ENCODE results near the gene TRPM3.
A peak's percentile ranks its signal among the peaks of the same experiment; 100 is the strongest.

Gene TRPM3

DNA sequence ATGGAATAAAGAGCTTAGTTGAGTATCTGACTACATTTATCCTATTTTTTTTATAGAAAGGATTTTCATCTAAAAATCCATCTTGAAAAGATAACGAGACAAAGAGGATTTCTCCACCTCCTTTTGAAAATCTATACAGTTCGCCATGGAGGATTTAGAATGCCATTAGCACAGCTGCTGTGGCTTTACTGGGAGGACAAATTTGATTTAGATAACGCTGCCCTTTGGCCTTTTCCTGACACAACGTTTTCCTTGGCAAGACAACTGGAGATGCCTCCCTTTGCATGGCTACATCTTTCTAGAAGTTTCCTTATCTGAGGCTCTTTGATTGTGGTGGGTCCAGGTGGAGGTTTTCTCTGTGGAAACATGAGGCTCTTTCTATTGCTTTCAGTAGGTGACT, 560.3 kb downstream of the TRPM3 start:
- no peak overlapping the region for H3K4me2 ChIP-seq (ENCODE audit: low read length)
- no peaks in the 10 kb centered on the region for H3K9me3 ChIP-seq (replicated peaks; ENCODE audit: low read length)
- H3K27me3 ChIP-seq (ENCODE audit: control insufficient read depth, insufficient read depth, low read length) = no peaks in the 10 kb centered on the region
- H3K9ac ChIP-seq (ENCODE audit: low read depth, low read length) = no peak overlapping the region
- no peak overlapping the region for H3K4me3 ChIP-seq (ENCODE audit: low read length)
- H3K36me3 ChIP-seq (ENCODE audit: insufficient read depth, low read length) = no peaks in the 10 kb centered on the region
- peaks cover 7% of the 10 kb centered on the region for H3K4me1 ChIP-seq (ENCODE audit: control insufficient read depth, insufficient read depth, low read length)

DNA sequence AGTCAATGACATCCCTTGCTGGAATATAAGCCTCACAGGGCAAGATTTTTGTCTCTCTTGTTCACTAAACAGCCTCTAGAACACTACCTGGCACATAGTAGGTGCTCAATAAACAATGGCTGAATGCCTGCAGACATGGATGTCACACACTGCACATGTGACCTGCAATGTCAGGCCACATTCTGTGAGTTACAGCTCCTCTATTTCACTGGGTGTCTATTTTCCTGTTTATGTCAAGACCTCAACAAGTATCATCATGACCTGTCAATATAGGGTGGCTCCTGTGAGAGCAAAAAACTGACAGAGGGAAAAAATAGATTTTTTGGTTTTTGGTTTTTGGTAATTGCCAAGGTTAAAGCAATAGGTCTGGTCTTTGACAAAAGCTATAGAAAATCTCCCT, 562.3 kb downstream of the TRPM3 start:
- no peaks in the 10 kb centered on the region for H3K36me3 ChIP-seq (ENCODE audit: insufficient read depth, low read length)

DNA sequence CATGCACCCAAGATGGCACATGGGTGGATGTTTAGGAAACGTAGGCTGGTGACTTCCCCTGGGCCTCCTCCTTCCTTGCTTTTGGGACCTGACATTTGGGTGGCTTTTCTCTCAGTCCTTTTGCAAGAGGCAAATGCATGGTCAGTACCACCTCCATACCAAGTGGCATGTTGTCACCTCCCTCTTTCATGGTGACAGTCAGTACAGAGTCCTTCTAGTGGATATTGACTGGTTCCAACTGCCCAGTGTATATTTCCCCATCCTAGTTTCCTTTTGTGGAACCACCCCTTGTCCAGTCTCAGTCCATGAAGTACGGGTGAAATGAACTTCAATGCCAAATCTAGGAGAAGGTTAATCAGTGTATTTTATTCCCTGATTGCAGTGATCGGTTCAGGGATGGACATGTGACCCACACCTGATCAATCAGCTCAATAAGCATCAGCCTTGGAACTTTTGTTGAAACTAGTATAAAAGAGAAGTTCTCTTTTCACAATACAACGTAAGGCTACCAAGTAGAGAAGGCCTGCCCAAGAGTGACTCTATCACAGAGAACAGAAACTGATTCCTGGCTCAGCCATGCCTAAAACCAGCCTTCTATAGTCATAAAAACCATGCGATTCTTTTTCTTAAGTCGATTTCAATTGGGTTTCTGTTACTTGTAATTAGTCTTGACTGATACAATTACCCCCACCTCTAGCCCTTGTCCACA, 563.6 kb downstream of the TRPM3 start:
- Histone ChIP-seq H3K9ac (ENCODE audit: low read depth, low read length) (no peak overlapping the region), H3K9me3 (replicated peaks; ENCODE audit: low read length) (no peaks in the 10 kb centered on the region), H3K27me3 (ENCODE audit: control insufficient read depth, insufficient read depth, low read length) (no peaks in the 10 kb centered on the region), H3K4me3 (ENCODE audit: low read length) (no peak overlapping the region), H3K36me3 (ENCODE audit: insufficient read depth, low read length) (no peaks in the 10 kb centered on the region), H3K4me2 (ENCODE audit: low read length) (no peak overlapping the region), H3K4me1 (ENCODE audit: control insufficient read depth, insufficient read depth, low read length) (peaks cover 17% of the 10 kb centered on the region)

More for the DNA sequence above, 562.3 kb downstream of the TRPM3 start:
- Histone ChIP-seq H3K4me2 (ENCODE audit: low read length) (no peak overlapping the region), H3K4me1 (ENCODE audit: control insufficient read depth, insufficient read depth, low read length) (peaks cover 15% of the 10 kb centered on the region), H3K27me3 (ENCODE audit: control insufficient read depth, insufficient read depth, low read length) (no peaks in the 10 kb centered on the region), H3K9ac (ENCODE audit: low read depth, low read length) (no peak overlapping the region), H3K9me3 (replicated peaks; ENCODE audit: low read length) (no peaks in the 10 kb centered on the region), H3K4me3 (ENCODE audit: low read length) (no peak overlapping the region)

DNA sequence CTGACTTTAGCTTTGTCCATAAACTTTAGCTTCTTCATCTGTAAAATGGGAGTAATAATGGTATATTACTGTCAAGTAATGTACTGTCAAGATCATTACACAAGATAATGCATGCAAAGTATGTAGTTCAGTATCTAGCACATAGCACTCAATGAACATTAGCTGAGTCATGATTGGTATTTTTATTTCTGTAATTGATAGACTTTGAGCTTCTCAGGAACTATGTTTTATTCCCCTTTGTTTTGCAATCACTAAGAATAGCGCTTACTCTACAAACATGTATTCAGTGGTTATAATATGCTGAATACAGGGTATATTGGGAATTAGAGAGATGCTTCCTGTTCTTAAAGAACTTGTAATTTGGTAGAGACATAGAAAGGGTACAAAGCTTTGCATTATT, 564.6 kb downstream of the TRPM3 start:
- Histone ChIP-seq H3K9ac (ENCODE audit: low read depth, low read length) (no peak overlapping the region), H3K4me2 (ENCODE audit: low read length) (no peak overlapping the region)

DNA sequence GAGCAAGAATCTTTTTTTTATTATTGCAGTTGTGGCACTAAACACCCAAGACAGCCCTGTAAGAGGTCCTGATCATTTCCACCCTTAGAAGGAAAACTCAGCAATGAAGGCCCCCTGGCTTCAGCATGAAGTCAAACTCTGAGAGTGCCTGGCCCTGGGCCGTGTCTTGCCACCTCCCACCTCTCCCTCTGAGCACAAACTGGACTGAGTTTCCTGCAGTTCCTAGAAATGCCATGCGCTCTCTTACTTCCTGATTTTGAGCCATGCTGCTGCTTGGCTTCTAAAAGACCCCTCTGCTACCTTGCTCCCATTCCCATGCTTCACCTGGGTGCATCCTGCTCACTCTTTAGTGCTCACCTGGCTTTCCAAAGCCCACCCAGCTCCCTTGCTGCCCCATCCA, 566.5 kb downstream of the TRPM3 start:
- no peak overlapping the region for H3K9ac ChIP-seq (ENCODE audit: low read depth, low read length)
- H3K9me3 ChIP-seq (replicated peaks; ENCODE audit: low read length) = no peaks in the 10 kb centered on the region
- H3K4me2 ChIP-seq (ENCODE audit: low read length) = no peak overlapping the region

More for the DNA sequence above, 564.6 kb downstream of the TRPM3 start:
- Histone ChIP-seq H3K4me1 (ENCODE audit: control insufficient read depth, insufficient read depth, low read length) (peaks cover 17% of the 10 kb centered on the region), H3K4me3 (ENCODE audit: low read length) (no peak overlapping the region), H3K36me3 (ENCODE audit: insufficient read depth, low read length) (no peaks in the 10 kb centered on the region), H3K9me3 (replicated peaks; ENCODE audit: low read length) (no peaks in the 10 kb centered on the region), H3K27me3 (ENCODE audit: control insufficient read depth, insufficient read depth, low read length) (no peaks in the 10 kb centered on the region)

DNA sequence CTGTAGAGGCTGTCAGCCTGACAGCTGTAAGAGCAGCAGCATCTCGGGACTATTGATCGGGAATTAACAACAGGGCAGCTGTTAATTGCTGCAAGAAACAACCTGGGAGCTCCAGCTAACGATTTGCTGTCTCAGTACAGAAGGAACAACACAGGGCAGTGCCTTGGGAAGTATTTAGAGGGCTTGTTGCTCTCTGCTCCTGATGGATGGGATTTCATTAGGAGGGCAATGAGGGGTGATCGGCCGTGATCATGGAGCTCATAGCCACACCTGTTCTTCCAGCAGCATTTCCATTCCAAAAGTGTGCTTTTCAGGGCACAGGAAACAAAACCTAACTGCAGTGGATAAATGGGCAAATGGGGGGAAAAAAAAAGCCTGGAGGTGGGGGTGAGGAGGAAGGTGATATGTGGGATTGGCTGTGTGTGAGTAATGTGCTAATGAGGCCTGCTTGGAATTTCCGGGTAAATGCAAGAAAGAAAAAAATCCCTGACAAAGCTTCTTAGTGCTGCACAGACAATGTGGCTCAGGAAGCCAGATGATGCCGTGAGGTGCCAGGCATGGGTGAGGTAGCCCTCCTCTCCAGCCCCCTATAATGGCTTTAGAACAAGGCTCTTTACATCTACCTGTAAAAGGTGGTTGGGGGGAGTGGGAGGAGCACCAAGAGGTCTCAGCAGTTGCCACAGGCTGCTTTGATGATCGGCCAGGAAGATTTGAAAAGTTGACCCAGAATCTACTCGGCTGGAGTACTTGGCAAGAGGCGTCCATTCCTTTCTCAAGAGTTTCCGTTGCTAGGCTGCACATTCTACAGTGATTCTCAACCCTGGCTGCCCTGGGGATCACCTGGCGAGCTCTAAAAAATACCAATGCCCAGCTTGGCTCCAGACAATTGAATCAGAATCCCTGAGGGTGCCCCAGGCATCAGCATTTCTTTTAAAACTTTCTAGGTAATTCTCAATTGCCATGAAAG, 567.4 kb downstream of the TRPM3 start:
- no peaks in the 10 kb centered on the region for H3K27me3 ChIP-seq (ENCODE audit: control insufficient read depth, insufficient read depth, low read length)
- H3K4me1 ChIP-seq (ENCODE audit: control insufficient read depth, insufficient read depth, low read length) = peaks cover 17% of the 10 kb centered on the region
- no peak overlapping the region for H3K9ac ChIP-seq (ENCODE audit: low read depth, low read length)
- peak overlapping the region; percentile 69 for H3K4me2 ChIP-seq (ENCODE audit: low read length)
- no peaks in the 10 kb centered on the region for H3K36me3 ChIP-seq (ENCODE audit: insufficient read depth, low read length)
- H3K4me3 ChIP-seq (ENCODE audit: low read length) = no peak overlapping the region
- H3K9me3 ChIP-seq (replicated peaks; ENCODE audit: low read length) = no peaks in the 10 kb centered on the region

More for the DNA sequence above, 566.5 kb downstream of the TRPM3 start:
- Histone ChIP-seq H3K27me3 (ENCODE audit: control insufficient read depth, insufficient read depth, low read length) (no peaks in the 10 kb centered on the region), H3K4me1 (ENCODE audit: control insufficient read depth, insufficient read depth, low read length) (peaks cover 17% of the 10 kb centered on the region), H3K36me3 (ENCODE audit: insufficient read depth, low read length) (no peaks in the 10 kb centered on the region), H3K4me3 (ENCODE audit: low read length) (no peak overlapping the region)

DNA sequence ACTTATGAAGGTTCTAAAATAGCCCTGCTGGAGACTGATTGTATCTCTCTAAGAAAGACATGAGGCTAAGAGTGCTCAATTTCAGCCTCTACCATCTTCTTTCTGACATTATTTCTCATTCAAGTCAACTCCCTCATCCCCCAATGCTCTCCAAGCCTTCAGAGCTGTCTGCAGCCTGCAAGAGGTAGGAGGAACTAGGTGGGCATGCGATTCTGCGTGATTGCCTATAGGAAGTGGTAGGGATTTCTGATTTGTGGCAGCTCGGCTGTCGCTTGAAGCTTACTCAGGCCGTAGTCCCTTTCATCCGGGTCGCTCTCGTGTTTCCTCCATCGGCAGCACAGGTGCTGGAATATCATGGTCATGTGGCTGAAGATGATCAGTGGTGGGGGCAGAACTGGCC, 568.9 kb downstream of the TRPM3 start:
- H3K27me3 ChIP-seq (ENCODE audit: control insufficient read depth, insufficient read depth, low read length) = no peaks in the 10 kb centered on the region
- H3K4me2 ChIP-seq (ENCODE audit: low read length) = no peak overlapping the region
- no peak overlapping the region for H3K4me3 ChIP-seq (ENCODE audit: low read length)
- H3K9ac ChIP-seq (ENCODE audit: low read depth, low read length) = no peak overlapping the region
- H3K9me3 ChIP-seq (replicated peaks; ENCODE audit: low read length) = no peaks in the 10 kb centered on the region
- H3K4me1 ChIP-seq (ENCODE audit: control insufficient read depth, insufficient read depth, low read length) = peaks cover 17% of the 10 kb centered on the region
- H3K36me3 ChIP-seq (ENCODE audit: insufficient read depth, low read length) = no peaks in the 10 kb centered on the region

DNA sequence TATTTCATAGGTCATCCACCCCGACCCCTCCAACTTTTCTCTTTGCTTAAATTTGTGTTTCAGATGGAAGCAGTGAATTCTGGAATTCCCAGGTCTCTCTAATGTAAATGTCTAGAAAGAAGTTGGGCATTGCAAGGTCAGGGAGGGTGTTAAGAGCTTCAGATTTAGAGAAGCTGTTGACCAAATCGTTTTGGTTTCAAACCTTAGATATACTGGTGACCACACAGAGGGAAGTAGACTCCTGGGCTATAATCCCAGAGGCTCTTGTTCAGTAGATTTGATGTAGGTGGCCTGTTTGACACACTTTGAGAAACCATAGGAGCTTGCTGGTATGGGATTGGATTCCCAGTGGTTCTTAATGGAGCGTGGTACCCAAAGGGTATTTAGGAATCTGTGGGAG, 569.6 kb downstream of the TRPM3 start:
- H3K4me2 ChIP-seq (ENCODE audit: low read length) = no peak overlapping the region
- no peaks in the 10 kb centered on the region for H3K9me3 ChIP-seq (replicated peaks; ENCODE audit: low read length)
- no peaks in the 10 kb centered on the region for H3K27me3 ChIP-seq (ENCODE audit: control insufficient read depth, insufficient read depth, low read length)
- H3K4me3 ChIP-seq (ENCODE audit: low read length) = no peak overlapping the region
- H3K4me1 ChIP-seq (ENCODE audit: control insufficient read depth, insufficient read depth, low read length) = peaks cover 14% of the 10 kb centered on the region
- H3K9ac ChIP-seq (ENCODE audit: low read depth, low read length) = no peak overlapping the region
- no peaks in the 10 kb centered on the region for H3K36me3 ChIP-seq (ENCODE audit: insufficient read depth, low read length)

DNA sequence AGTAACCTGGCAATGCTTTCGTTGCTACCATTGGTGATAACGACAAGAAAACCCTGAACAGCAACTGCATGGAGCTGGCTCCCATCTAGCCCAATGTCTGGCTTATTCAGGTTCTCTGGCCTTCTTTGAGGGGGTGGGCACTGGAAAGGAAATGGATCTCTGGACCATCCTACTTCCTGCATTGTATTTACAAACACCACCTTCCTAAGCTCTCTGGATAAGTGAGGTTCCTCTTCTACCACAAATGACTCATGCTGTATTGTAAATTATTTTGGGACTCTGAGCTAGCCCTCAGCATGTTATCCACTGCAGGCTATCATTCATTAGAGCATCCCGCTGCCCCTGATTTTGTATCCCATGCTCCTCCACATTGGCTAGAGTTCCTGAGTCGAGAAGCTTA, 570.0 kb downstream of the TRPM3 start:
- no peak overlapping the region for H3K4me2 ChIP-seq (ENCODE audit: low read length)
- H3K9me3 ChIP-seq (replicated peaks; ENCODE audit: low read length) = no peaks in the 10 kb centered on the region
- H3K27me3 ChIP-seq (ENCODE audit: control insufficient read depth, insufficient read depth, low read length) = no peaks in the 10 kb centered on the region
- no peak overlapping the region for H3K9ac ChIP-seq (ENCODE audit: low read depth, low read length)
- H3K4me1 ChIP-seq (ENCODE audit: control insufficient read depth, insufficient read depth, low read length) = peaks cover 13% of the 10 kb centered on the region
- H3K4me3 ChIP-seq (ENCODE audit: low read length) = no peak overlapping the region
- no peaks in the 10 kb centered on the region for H3K36me3 ChIP-seq (ENCODE audit: insufficient read depth, low read length)

DNA sequence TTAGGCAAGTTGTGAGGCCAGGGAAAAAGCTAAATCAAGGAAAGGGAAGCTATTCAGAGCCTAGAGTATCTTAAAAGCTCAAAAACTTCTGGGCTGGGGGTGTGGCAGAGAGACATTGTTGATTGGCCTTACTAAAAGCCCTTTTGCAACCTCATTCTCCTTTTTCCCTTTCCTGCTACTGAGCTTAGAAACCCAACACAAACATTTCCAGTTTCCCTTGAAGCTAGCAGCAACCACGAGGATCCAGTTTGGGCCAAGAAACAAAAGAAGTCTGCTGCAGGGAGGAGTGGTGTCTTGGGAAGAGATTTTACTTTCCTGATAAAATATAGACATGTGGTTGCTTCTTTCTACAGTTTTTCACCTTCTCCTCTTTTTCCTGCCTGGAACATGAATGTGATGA, 571.5 kb downstream of the TRPM3 start:
- H3K4me3 ChIP-seq (ENCODE audit: low read length) = no peak overlapping the region
- H3K4me2 ChIP-seq (ENCODE audit: low read length) = no peak overlapping the region
- no peaks in the 10 kb centered on the region for H3K36me3 ChIP-seq (ENCODE audit: insufficient read depth, low read length)
- peaks cover 13% of the 10 kb centered on the region for H3K4me1 ChIP-seq (ENCODE audit: control insufficient read depth, insufficient read depth, low read length)
- H3K27me3 ChIP-seq (ENCODE audit: control insufficient read depth, insufficient read depth, low read length) = no peaks in the 10 kb centered on the region
- no peaks in the 10 kb centered on the region for H3K9me3 ChIP-seq (replicated peaks; ENCODE audit: low read length)
- no peak overlapping the region for H3K9ac ChIP-seq (ENCODE audit: low read depth, low read length)

DNA sequence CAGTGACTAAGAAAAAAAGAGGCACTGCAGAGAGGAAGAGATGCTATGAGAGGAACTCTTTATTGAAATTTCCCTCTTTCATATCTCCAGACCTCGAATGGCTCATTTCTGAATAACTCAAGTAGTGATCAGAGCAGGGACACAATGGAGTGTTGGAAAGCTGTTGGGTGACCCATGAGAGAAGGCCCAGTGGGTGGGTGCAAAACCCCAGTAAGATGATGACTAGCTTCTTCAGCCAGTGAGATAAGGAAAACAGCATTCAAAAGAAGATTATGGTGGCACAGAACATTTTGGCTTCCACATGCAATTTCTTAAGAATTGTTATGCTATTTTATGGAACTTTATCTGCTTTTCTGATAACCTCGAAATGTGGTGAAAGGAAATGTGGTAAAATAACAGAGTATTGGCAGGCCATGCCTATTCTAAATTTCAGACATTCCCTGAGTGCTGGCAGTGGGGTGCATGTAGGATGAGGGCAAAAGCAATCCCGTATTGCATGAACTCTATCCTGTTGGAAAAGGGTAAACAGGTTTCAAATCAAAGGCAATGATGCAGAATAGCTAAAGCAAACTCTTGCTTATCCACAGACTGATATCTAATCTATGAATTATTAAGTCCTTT, 579.0 kb downstream of the TRPM3 start:
- H3K4me2 ChIP-seq (ENCODE audit: low read length) = no peak overlapping the region
- no peaks in the 10 kb centered on the region for H3K9me3 ChIP-seq (replicated peaks; ENCODE audit: low read length)
- H3K9ac ChIP-seq (ENCODE audit: low read depth, low read length) = no peak overlapping the region
- H3K4me1 ChIP-seq (ENCODE audit: control insufficient read depth, insufficient read depth, low read length) = no peaks in the 10 kb centered on the region
- H3K4me3 ChIP-seq (ENCODE audit: low read length) = no peak overlapping the region
- no peaks in the 10 kb centered on the region for H3K27me3 ChIP-seq (ENCODE audit: control insufficient read depth, insufficient read depth, low read length)
- no peaks in the 10 kb centered on the region for H3K36me3 ChIP-seq (ENCODE audit: insufficient read depth, low read length)

Data from skeletal muscle satellite cell (primary cell).